Smooth muscle cell of the brain vasculature (primary cell): ENCODE measurements around the gene RNASE4.
"Not testable (repeated sequence)": the region's sequence is repeated elsewhere in the genome, so short reads cannot be mapped to it uniquely, and the experiment has no call there.

Experiments used
- DNase-seq: peaks from one replicate; pipeline ENCODE4 v3.0.0-alpha.2; 2012; ENCODE audit warnings: low read depth, low spot score

The RNASE4 gene, protein sequence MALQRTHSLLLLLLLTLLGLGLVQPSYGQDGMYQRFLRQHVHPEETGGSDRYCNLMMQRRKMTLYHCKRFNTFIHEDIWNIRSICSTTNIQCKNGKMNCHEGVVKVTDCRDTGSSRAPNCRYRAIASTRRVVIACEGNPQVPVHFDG

DNA sequence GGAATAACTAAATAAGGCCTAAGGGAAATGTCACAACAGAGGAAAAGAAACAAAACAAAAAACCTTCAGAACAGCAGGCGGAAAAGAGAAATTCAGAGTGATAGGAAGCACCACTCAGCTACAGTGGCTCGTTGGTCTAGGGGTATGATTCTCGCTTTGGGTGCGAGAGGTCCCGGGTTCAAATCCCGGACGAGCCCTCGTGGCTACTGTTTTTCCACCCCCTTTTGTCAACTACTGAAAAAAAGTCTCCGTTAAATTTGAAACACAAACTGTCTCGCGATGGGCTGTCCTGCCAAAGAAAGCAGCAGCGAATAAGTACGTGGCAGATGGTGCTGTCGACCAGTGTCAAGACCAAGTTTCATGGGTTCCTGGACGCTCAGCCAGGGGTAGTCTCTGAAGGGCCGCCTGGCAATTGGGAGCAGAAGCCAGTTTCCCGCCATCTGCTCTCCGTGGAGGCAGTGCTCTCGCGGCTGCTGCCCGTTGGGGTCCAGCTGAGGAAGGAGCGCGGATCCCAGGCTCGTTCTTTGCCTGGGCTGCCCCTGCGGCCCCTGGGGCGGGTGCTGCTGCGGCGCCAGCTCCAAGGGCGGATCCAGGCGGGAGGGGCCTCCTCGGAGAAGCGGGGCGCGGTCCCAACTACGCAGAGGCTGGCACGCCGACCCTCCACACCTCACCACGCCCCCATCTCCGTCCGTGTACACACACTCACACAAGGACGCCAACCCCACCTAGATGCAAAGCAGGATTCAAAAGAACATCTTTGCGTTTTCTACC, at the start of gene RNASE4:
TSS of gene RNASE4 (plus strand) at position 670 of the 771 bp plus-strand sequence. CDS start 14,812 bp downstream, outside the sequence.
- peak; percentile 50 for DNase-seq

DNA sequence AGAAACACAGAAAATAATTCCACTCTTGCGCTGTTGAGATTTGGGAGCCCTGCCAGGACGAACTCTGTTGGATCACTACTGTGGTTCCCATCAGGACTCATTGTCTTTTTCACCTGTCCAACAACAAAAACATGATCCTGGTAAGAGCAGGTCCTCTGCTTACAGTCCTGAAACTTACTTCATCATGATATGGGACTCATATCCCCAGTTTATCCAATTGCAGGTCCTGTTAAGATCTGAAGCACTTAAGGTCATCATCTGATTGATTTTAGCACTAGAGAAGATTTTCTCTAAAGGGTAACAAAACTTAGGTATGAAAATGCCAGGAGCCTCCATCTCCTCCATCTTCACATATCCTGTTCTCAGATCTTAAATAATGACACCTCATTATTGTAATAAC, 42.8 kb upstream of the RNASE4 start, which contains the start of gene OR6S1:
TSS of gene OR6S1 (minus strand) at position 101 of the 400 bp plus-strand sequence. CDS start at position 101, 0 bp downstream.
- DNase-seq = no peak

DNA sequence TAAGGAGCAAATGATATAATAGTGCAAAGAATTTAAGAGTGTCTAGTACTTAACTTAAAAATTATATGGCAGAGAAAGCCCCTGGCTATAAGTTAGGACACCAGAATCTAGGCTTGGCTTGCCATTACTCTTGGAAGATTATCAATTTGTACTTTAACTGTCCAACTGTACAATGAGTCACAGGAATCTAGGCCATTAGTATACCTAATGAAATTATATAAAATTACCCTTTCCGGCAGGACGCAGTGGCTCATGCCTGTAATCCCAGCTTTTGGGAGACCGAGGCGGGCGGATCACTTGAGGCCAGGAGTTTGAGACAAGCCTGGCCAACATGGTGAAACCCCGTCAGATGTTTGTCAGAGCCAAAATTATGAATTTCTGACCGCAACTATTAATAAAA, 42.2 kb upstream of the RNASE4 start:
- DNase-seq = no peak

DNA sequence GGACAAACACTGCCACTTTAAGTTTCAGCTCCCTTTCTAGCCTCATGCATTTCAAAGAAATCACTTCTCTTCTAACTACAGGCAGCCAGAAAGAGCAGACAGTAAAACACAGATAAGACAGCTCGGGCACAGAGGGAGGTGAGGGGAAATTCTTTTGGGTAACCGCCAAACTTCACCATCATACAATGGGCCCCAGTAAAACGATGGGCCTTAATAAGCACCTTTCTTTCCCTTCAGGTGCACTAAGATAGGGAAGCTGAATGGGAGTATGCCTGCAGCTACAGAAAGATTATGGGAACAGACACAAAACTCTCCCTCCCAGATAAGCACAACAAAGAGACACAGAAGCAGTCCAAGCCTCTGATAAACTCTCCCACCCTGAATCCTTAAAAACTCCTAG, 41.6 kb upstream of the RNASE4 start:
- DNase-seq = not testable (repeated sequence)

DNA sequence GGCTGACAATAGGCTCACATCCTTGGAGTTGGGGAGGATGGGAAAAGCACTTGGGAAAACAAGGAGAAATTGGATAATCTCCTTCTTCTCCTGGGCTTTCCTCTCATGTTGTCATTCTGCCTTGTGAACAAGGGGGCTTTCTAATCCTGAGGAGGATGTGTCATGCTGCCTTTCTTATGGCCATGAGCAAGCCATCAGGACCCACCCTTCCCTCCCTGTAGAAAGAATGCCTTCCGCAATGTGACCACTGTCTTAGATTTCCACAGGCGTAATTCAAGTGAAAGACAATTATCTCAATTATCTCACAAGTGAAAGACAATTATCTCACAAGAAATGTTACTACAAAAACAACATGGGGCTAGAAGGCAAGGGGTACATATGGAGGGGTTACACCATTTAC, 39.8 kb upstream of the RNASE4 start:
- DNase-seq = no peak

DNA sequence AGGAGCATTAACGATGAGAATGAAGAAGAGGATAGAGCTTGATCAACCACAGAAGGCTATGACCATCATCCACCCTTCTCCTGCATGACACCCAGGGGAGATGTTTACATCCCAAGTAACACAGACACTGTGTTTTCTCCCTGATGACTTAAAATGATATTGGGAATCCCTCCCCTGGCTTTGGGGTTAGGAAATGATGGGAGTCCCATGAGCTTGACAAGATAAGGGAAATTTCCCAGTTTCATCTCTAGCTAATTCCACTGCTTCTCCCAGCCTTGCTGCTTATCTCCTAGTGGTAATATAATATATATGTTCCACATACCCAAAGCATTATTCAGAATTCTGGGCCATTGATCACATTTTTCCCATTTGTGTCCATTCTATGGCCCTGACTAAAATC, 38.9 kb upstream of the RNASE4 start:
- DNase-seq = no peak

DNA sequence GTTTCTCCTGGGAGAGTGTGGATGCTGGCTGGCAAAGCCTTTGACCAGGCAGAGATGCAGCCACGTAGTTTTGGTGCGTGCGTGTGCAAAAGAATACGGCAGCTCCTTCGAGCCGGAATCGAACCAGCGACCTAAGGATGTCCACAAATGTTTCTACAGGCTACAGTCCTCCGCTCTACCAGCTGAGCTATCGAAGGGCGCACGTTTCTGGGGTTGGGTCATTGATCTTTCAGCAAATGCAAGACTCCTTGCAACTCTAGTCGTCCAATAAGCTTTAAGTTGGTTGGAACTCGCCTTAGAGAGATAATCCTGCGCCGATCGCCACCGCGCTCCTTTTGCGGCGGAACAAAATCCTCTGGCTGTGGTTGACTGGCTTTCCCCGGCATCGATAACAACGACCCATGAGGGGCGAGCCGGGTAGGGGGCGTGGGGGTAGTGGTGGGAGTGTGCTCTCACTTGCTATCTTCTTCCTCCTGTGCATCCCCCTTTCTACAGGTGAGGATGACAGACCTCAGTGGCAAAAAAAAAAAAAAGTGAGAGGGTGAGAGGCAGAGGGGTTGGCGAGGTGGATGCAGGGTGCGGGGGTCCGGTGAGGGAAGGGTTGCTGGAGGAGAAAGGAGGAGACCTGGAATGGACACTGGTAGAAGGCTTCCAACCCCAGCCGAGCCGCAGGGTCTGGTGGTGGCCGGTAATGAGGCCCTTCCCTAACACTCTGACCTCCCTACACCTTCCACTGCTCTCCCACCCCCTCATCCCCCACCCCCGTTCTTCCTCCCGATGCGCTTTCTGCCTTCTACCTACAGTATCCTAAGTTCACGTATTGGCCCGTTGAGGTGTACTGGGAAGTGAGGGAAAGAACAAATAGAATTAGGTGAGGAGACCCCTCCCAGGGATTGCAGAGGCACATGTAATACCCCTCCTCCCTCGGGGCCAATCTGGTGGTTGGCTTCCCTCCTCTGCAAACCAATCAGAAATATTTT, 31.1 kb upstream of the RNASE4 start:
- DNase-seq = no peak

DNA sequence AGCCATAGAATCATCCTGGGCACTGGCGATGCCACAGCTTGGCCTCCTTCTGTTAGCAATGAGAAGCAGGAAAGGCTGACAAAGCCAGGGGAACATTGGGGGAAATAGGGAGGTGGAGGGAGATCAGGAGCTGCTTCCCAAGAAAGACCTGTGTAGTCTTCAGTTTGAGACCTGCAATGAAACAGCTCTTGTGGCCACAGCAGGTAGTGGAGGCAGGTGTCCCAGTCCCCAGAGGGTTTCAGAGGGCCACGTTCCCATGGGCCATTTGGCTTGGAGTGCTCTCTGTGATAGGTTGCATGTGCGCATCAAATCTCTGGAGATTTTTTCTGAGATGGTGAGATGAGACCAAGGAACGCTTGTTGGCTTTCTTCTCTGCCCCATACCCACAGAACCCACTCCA, 28.5 kb upstream of the RNASE4 start:
- DNase-seq = no peak

DNA sequence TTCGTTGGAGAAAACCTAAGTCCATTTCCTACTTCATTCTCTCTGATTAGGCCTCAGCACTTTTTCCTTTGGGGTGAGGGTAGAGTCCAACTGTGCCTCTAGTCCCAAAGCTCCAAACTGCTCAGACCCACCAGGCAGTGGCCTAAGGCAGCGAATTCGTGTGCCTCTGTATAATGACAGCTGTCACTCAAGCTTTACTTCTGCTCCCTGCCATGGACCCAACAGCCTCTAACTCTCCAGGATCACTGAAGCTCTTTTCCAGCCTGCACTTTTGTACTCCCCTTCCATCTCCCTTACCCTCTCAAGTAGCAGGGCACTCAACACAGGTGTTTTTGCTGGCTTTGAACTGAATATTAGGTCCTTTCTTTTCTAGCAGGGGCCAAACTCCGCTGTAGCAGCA, 28.1 kb upstream of the RNASE4 start:
- DNase-seq = no peak

DNA sequence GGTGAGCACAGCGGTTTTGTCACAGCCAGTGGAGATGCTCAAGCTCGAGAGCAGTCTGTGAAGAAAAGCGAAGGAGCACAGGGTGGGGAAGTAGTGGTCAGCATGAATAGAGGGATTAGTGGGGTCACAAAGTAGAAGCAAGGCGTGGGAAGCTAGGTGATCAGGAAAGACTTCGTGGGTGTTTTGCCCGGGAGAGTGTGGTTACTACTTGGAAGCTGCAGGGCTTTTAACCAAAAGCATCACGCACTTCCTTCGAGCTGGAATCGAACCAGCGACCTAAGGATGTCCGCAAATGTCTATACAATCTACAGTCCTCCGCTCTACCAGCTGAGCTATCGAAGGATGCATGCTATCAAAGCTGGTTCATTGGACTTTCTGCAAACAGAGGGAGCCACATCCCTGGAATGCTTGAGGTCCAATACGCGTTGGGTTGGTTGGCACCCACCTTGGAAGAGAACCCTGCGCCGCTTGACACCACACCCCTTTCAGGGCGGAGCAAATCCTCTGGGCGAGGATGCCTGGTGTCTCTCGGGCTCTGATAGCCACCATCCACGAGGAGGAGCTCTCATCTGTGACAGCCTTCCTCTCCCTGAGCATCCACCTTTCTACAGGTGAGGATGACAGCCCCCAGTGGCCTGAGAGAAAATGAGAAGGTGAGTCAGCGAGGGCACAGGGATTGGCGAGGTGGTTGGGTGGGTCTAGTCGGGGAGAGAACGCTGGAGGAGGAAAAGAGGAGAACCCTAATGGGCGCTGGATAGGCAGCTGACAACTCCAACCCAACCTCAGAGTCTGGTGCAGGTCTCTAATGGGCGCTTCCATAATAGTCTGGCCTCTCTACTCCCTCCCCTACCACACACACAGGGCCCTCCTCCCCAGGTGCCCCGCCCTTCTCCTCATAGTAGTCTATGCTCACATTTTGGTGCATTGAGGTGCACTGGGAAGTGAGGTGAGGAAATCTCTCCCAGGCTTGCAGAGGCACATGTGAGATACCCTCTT, 26.8 kb upstream of the RNASE4 start:
- DNase-seq = no peak

DNA sequence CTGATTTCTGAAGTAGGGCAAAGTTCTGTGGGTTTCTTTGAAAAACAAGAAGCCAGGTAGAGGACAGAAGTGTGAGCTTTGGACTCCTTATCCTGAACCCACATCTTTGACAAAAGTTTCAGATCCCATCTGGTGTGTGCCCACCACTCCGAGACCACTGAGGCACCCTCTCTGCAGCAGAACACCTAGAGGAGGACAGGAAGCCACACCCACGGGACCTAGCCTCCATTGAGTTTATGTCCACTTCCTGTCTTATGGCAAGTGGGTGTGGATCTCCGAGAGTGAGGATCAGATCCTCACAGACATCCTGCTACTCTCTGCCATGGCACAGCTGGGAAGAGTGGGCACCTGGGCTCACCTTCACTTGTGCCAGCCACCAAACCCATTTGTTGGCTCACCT, 26.1 kb upstream of the RNASE4 start:
- no peak for DNase-seq

DNA sequence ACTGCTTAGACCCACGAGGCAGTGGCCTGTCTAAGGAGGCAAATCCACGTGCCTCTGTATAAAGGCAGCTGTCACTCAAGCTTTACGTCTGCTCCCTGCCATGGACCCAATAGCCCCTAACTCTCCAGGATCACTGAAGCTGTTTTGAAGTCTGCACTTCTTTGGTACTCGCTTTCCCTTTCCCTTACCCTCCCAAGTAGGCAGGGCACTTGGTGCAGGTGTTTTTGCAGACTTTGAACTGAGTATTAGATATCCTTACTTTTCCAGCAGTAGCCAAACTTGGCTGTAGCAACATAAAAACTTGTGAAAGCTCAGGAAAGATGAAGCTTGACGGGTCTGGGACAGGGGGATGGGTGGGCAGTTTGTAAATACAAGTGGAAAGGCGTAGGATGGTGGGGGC, 25.0 kb upstream of the RNASE4 start:
- no peak for DNase-seq

DNA sequence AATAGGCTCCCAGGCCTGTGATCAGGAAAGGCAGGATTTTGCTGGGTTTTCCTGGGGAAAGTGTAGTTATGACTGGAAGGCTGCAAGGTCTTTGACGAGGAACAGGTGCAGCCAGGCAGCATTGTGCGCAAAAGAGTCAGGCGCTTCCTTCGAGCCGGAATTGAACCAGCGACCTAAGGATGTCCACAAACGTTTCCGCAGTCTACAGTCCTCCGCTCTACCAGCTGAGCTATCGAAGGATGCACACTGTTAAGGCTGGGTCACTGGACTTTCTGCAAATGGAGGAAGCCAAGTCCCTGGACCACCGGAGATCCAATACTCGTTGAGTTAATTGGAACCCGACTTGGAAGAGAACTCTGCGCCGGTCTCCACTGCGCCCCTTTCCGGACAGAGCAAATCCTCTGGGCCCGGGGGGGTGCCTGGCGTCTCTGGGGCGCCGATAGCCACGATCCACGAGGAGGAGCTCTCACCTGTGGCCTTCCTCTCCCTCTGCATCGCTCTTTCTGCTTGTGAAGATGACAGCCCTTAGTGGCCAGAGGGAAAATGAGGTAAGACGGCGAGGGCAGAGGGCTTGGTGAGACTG, 24.5 kb upstream of the RNASE4 start:
- DNase-seq = no peak

DNA sequence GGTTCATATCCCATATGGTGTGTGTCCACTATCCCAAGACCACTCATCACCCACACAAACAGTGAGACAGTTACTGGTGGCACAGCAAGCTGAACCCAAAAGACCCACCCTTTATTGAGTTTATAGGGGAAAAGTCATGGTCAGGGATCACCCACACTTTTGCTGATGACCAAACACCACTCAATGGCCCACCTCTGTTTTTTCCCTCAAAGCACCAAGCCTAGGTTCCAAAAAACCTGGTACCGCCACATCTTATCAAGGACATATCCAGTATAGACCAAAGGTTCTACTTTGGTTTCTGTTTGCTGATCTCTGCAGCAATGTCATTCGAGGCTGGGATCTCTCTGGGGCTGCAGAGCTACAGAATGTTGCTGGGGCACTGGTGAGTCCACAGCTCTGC, 23.2 kb upstream of the RNASE4 start:
- DNase-seq = no peak

DNA sequence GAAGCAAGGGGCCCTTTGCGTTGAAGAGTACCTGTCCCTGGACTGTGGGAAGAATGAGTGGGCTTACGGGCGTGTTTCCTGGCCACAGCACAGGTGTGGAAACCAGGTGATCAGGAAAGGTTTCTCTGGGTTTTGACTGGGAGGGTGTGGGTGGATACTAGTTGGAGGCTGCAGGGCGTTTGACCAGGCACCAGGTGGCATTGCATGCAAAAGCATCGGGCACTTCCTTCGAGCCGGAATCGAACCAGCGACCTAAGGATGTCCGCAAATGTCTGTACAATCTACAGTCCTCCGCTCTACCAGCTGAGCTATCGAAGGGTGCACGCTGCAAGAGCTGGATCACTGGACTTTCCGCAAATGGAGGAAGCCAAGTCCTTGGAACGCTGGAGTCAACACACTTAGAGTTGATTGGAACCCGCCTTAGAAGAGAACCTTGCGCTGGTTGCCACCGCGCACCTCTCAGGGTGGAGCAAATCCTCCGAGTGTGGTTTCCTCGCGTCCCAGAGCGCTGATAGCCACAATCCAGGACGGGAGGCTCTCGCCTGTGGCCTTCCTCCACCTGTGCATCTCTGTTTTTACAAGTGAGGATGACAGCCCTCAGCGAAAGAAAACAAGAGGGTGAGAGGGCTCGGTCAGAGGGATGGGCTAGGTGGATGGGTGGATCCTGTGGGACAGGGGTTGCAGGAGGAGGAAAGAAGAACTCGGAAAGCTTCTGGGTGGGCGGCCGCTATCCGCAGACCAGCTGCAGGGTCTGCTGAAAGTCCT, 21.2 kb upstream of the RNASE4 start:
- no peak for DNase-seq

DNA sequence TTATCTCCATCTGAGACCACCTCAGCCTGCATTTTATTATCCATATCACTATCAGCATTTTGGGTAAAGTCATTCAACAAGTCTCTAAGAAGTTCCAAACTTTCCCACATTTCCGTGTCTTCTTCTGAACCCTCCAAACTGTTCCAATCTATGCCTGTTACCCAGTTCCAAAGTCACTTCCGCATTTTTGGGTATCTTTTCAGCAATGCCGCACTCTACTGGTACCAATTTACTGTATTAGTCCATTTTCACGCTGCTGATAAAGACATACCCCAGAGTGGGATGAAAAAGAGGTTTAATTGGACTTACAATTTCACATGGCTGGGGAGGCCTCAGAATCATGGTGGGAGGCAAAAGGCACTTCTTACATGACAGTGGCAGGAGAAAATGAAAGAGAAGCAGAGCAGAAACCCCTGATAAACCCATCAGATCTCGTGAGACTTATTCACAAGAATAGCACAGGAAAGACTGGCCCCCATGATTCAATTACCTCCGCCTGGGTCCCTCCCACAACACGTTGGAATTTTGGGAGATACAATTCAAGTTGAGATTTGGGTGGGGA, 17.9 kb upstream of the RNASE4 start:
- not testable (repeated sequence) for DNase-seq

DNA sequence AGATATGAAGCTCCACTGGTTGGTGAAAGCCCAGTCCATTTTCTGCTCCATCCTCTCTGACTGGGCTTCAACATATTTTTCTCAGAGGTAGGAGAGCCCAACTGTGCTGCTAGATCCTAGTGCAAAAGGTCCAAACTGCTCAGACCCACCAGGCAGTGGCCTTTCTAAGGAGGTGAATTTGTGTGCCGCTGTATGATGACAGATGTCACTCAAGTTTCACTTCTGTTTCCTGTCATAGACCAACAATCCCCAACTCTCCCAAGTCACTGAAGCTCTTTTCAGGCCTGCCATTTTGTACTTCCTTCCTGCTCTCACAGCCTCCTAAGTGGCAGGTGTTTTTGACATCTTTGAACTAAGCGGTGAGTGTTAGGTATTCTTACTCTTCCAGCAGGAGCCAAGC, 16.4 kb upstream of the RNASE4 start:
- no peak for DNase-seq

DNA sequence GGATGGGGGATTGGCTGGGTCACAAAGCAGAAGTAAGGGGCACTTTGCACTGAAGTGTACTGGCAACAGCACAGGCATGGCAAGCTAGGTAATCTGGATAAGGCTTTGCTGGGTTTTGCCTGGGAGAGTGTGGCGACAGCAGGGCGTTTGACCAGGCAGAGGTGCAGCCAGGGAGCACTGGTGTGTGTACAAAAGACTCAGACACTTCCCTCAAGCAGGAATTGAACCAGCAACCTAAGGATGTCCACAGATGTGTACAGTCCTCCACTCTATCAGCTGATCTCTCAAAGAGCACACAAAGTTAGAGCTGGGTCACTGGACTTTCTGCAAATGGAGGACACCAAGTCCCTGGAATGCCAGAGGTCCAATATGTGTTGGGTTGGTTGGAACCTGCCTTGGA, 15.4 kb upstream of the RNASE4 start:
- no peak for DNase-seq

DNA sequence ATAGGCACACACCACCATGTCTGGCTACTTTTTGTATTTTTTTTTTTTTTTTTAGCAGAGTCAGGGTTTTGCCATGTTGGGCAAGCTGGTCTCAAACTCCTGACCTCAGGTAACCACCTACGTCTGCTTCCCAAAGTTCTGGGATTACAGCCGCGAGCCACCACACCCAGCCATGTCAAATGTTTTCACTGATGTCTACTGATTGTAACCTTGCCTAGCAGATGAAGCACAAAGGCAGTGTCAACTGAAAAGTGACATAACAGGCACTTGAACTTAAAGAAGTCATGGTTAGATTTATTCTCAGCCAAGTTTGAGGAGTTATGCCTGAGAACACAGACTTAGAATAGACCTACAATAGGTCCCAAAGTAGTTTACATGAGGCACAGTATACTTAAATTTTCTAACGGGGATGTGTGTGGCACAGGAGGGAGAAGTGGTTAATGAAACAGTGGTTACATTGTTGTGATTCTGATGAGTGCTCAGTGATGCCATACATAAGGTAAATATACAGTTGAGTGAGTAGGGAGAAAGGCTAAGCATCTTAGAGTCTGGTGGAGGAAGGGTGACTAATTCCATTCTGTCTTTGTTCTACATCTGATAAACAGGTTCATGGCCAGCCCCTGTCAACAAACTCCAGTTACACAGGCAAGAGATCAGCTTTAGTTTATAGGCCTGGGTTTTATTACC, 12.6 kb upstream of the RNASE4 start:
- no peak for DNase-seq
